HCT116 (cell line): Measurements from ENCODE around the gene KIRREL3. TPM values are rescaled to one million over a fixed set of nuclear protein-coding genes. Genes with fewer than 3 reads are reported as not detected.

Experiments
- ATAC-seq: fragments of 200-7000 bp; cut with Tn5 transposase; 2 replicates; pipeline ENCODE4 v1.9.1; 2020; ENCODE audit warnings: mild to moderate bottlenecking, moderate library complexity
- BruUV-seq: library from RNA; stranded (reverse); fragments of 400-500 nt; replicated peaks from 2 replicates; lab custom pipeline; 2021; lab: Mats Ljungman, UMichigan
- CTCF ChIA-PET: fragments of 300-600 bp; sonication (Branson Sonifier 250); formaldehyde crosslinking; loops from one replicate; lab custom pipeline; 2021; ENCODE audit warnings: antibody characterized with exemption; lab: Charles Lee
- POLR2A ChIA-PET: fragments of 300-600, 350-600 bp; sonication (Branson Sonifier 250); formaldehyde crosslinking; loops from one replicate; lab custom pipeline; 2021; ENCODE audit warnings: antibody characterized with exemption; lab: Charles Lee
- RAD21 ChIA-PET, 2 experiments: fragments of 300-600 bp; sonication (Branson Sonifier 250); formaldehyde crosslinking; loops; one replicate each; lab custom pipeline; 2023; ENCODE audit warnings: low total read pairs in 2 of 2; ENCODE audit not compliant: uncharacterized antibody in 2 of 2, unreplicated experiment in 2 of 2, low non-redundant PET in 1 of 2; lab: Charles Lee
- DNase-seq: peaks from one replicate; pipeline ENCODE4 v3.0.0-alpha.2; 2010; ENCODE audit warnings: low read depth, low spot score
- H2AFZ ChIP-seq: fragments of 200-600 bp; shearing (Covaris generic), sonication (generic); 2 replicates; pipeline ENCODE4 v1.6.1; 2017; ENCODE audit warnings: low read depth, mixed run types, mixed read lengths, antibody characterized with exemption, low read length; ENCODE audit not compliant: poor library complexity, severe bottlenecking
- H3K27ac ChIP-seq: 2 replicates; pipeline ENCODE4 v1.5.1; 2012; ENCODE audit warnings: low read depth, low read length
- H3K27me3 ChIP-seq: fragments of 200-600 bp; sonication (generic); 2 replicates; pipeline ENCODE4 v1.6.1; 2016; ENCODE audit warnings: mixed run types, low read length, mixed read lengths; ENCODE audit not compliant: insufficient read depth
- H3K36me3 ChIP-seq, 2 experiments: fragments of 200-500 bp in 1 of 2; fragments of 200-600 bp in 1 of 2; sonication (Bioruptor generic) in 1 of 2; sonication (generic) in 1 of 2; 2 replicates each; pipeline versions ENCODE4 v1.5.1 to v1.6.1; 2014 to 2016; ENCODE audit warnings: low read length in 2 of 2, inconsistent platforms in 1 of 2, mixed read lengths in 1 of 2, mixed run types in 1 of 2; ENCODE audit not compliant: insufficient read depth in 2 of 2, control insufficient read depth in 1 of 2
- H3K4me1 ChIP-seq, 2 experiments: fragments of 200-600 bp in 1 of 2; sonication (generic) in 1 of 2; 2 replicates each; pipeline versions ENCODE4 v1.5.1 to v1.6.1; 2012 to 2017; ENCODE audit warnings: low read length in 2 of 2, inconsistent platforms in 1 of 2, mild to moderate bottlenecking in 1 of 2, mixed read lengths in 1 of 2, mixed run types in 1 of 2, moderate library complexity in 1 of 2; ENCODE audit not compliant: insufficient read depth in 2 of 2, control insufficient read depth in 1 of 2
- H3K4me2 ChIP-seq: fragments of 200-600 bp; sonication (generic); 2 replicates; pipeline ENCODE4 v1.6.1; 2017; ENCODE audit warnings: mixed run types, low read length, mixed read lengths
- H3K4me3 ChIP-seq, 2 experiments: fragments of 200-600 bp in 1 of 2; sonication (generic) in 1 of 2; replicated peaks in 1 of 2; 2 replicates each; pipeline ENCODE4 v1.5.1; 2011 to 2016; ENCODE audit warnings: low read length in 2 of 2, control low read depth in 1 of 2, low read depth in 1 of 2, mild to moderate bottlenecking in 1 of 2, mixed read lengths in 1 of 2, mixed run types in 1 of 2
- H3K79me2 ChIP-seq: fragments of 200-600 bp; sonication (generic); 2 replicates; pipeline ENCODE4 v1.6.1; 2017; ENCODE audit warnings: mild to moderate bottlenecking, mixed run types, low read length, moderate library complexity, mixed read lengths; ENCODE audit not compliant: insufficient read depth
- H3K9ac ChIP-seq: fragments of 200-600 bp; sonication (generic); 2 replicates; pipeline ENCODE4 v1.6.1; 2016; ENCODE audit warnings: low read length, mixed read lengths
- H3K9me2 ChIP-seq: fragments of 200-600 bp; sonication (generic), shearing (Covaris generic); 2 replicates; pipeline ENCODE4 v1.6.1; 2017; ENCODE audit warnings: mixed run types, mild to moderate bottlenecking, moderate library complexity; ENCODE audit not compliant: insufficient read depth
- H3K9me3 ChIP-seq, 2 experiments: fragments of 200-500 bp in 1 of 2; fragments of 200-600 bp in 1 of 2; sonication (Bioruptor generic) in 1 of 2; sonication (generic) in 1 of 2; 2 replicates each; pipeline ENCODE4 v1.6.1; 2014 to 2017; ENCODE audit warnings: low read length in 2 of 2, mixed read lengths in 2 of 2, inconsistent platforms in 1 of 2, low read depth in 1 of 2, mild to moderate bottlenecking in 1 of 2, mixed run types in 1 of 2, moderate library complexity in 1 of 2; ENCODE audit not compliant: control insufficient read depth in 1 of 2, insufficient read depth in 1 of 2
- H4K20me1 ChIP-seq: fragments of 200-600 bp; sonication (generic), shearing (Covaris generic); 2 replicates; pipeline ENCODE4 v1.6.1; 2017; ENCODE audit warnings: mixed run types, mild to moderate bottlenecking, moderate library complexity; ENCODE audit not compliant: insufficient read depth
- CBX3 ChIP-seq: IDR thresholded peaks from 2 replicates; pipeline ENCODE4 v1.6.1; 2012; ENCODE audit warnings: low read depth
- ELF1 ChIP-seq: IDR thresholded peaks from 2 replicates; pipeline ENCODE4 v1.6.1; 2012; ENCODE audit warnings: low read depth, borderline replicate concordance
- EZH2phosphoT487 ChIP-seq: fragments of 200-600 bp; IDR thresholded peaks from 2 replicates; pipeline ENCODE4 v1.6.1; 2018; ENCODE audit warnings: antibody characterized with exemption, borderline replicate concordance
- JUND ChIP-seq: IDR thresholded peaks from 2 replicates; pipeline ENCODE4 v1.6.1; 2012
- POLR2AphosphoS5 ChIP-seq: IDR thresholded peaks from 2 replicates; pipeline ENCODE4 v1.6.1; 2011; ENCODE audit warnings: mild to moderate bottlenecking, low read depth, low read length, moderate library complexity
- RAD21 ChIP-seq: IDR thresholded peaks from 2 replicates; pipeline ENCODE4 v1.6.1; 2012; ENCODE audit warnings: low read depth, mild to moderate bottlenecking
- SIN3A ChIP-seq: IDR thresholded peaks from 2 replicates; pipeline ENCODE4 v1.6.1; 2012; ENCODE audit warnings: low read depth
- TCF7L2 ChIP-seq: IDR thresholded peaks from 2 replicates; pipeline ENCODE4 v1.7.0; 2011; ENCODE audit warnings: borderline replicate concordance, inconsistent platforms; ENCODE audit not compliant: insufficient read depth, insufficient read length; ENCODE audit errors: extremely low read depth
- YY1 ChIP-seq: IDR thresholded peaks from 2 replicates; pipeline ENCODE4 v1.6.1; 2011; ENCODE audit warnings: low read length, low read depth, moderate library complexity, mild to moderate bottlenecking; ENCODE audit not compliant: insufficient replicate concordance; ENCODE audit errors: extremely low read depth
- ZFX ChIP-seq: fragments of 450-650 bp; IDR thresholded peaks from 2 replicates; pipeline ENCODE4 v1.6.1; 2017
- intact Hi-C: fragments of 100-400 bp; cut with micrococcal nuclease; formaldehyde crosslinking; loops from 2 replicates; pipeline ENCODE4 v1.10.0; 2022
- total RNA-seq: library from RNA; stranded (reverse); gene quantifications from one replicate; pipeline ENCODE4 v1.2.1, GENCODE V29; 2021; ENCODE audit not compliant: unreplicated experiment
- TF ChIP-seq, protein P1 (sequence below): IDR thresholded peaks from 2 replicates; pipeline ENCODE4 v1.6.1; 2011; ENCODE audit warnings: mild to moderate bottlenecking, low read length, moderate library complexity; ENCODE audit not compliant: insufficient replicate concordance; ENCODE audit errors: extremely low read depth
- TF ChIP-seq, protein P2 (sequence below), 3 experiments: fragments of 200-600 bp in 1 of 3; sonication (generic) in 1 of 3; IDR thresholded peaks in 2 of 3; conservative IDR thresholded peaks in 1 of 3; 2 replicates each; pipeline ENCODE4 v1.5.1; 2012 to 2017; ENCODE audit warnings: low read depth in 2 of 3, low read length in 2 of 3, antibody characterized with exemption in 1 of 3, borderline replicate concordance in 1 of 3, control low read depth in 1 of 3, mild to moderate bottlenecking in 1 of 3, mixed read lengths in 1 of 3, mixed run types in 1 of 3, moderate library complexity in 1 of 3; ENCODE audit not compliant: insufficient read depth in 1 of 3
- TF ChIP-seq, protein P3 (sequence below): IDR thresholded peaks from 2 replicates; pipeline ENCODE4 v1.6.1; 2012
- TF ChIP-seq, protein P4 (sequence below): IDR thresholded peaks from 2 replicates; pipeline ENCODE4 v1.6.1; 2012; ENCODE audit warnings: low read depth

The KIRREL3 gene
- total RNA-seq, 1 experiment from 2014 or later = not detected

DNA sequence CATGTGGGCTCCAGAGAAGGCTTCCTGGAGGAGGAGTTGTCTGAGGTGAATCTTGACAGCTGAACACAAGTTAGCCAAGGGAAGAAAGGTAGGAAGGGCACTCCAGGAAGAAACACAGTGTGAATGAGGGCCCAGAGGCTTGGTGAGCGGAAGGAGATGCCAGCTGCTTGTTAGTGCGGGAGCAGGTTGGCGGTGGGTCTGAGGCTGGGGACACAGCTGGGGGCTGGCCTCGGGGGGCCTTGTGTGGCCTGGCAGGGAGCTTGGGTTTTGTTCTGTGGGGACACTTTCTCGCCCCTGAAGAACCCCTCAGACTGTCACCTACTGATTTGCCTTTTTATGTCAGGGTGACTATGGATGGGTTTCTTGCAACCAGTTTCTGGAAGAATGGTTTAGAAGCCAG is 485.1 kb downstream of the KIRREL3 start:
- Histone ChIP-seq H4K20me1 (no peaks in the 10 kb centered on the region), H3K36me3 (no peaks in the 10 kb centered on the region), H3K9me2 (no peaks in the 10 kb centered on the region), H3K4me3 (no peak overlapping the region)
- RAD21 ChIA-PET = no interaction called here
- DNase-seq = no peak
- no TSS peak for BruUV-seq
- TF ChIP-seq CBX3 (no peak), SIN3A (no peak), YY1 (no peak), ZFX (no peak), POLR2AphosphoS5 (no peak), EZH2phosphoT487 (no peak), RAD21 (no peak), ELF1 (no peak), TCF7L2 (no peak), JUND (no peak)
- TF ChIP-seq, protein P1, sequence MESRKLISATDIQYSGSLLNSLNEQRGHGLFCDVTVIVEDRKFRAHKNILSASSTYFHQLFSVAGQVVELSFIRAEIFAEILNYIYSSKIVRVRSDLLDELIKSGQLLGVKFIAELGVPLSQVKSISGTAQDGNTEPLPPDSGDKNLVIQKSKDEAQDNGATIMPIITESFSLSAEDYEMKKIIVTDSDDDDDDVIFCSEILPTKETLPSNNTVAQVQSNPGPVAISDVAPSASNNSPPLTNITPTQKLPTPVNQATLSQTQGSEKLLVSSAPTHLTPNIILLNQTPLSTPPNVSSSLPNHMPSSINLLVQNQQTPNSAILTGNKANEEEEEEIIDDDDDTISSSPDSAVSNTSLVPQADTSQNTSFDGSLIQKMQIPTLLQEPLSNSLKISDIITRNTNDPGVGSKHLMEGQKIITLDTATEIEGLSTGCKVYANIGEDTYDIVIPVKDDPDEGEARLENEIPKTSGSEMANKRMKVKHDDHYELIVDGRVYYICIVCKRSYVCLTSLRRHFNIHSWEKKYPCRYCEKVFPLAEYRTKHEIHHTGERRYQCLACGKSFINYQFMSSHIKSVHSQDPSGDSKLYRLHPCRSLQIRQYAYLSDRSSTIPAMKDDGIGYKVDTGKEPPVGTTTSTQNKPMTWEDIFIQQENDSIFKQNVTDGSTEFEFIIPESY = no peak
- TF ChIP-seq, protein P2, sequence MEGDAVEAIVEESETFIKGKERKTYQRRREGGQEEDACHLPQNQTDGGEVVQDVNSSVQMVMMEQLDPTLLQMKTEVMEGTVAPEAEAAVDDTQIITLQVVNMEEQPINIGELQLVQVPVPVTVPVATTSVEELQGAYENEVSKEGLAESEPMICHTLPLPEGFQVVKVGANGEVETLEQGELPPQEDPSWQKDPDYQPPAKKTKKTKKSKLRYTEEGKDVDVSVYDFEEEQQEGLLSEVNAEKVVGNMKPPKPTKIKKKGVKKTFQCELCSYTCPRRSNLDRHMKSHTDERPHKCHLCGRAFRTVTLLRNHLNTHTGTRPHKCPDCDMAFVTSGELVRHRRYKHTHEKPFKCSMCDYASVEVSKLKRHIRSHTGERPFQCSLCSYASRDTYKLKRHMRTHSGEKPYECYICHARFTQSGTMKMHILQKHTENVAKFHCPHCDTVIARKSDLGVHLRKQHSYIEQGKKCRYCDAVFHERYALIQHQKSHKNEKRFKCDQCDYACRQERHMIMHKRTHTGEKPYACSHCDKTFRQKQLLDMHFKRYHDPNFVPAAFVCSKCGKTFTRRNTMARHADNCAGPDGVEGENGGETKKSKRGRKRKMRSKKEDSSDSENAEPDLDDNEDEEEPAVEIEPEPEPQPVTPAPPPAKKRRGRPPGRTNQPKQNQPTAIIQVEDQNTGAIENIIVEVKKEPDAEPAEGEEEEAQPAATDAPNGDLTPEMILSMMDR (IDR thresholded peaks at IDR 0.05 in 2 of 3, conservative IDR thresholded peaks at IDR 0.05 in 1 of 3; ENCODE audit: borderline replicate concordance in 1 of 3, insufficient read depth in 1 of 3, low read depth in 2 of 3, low read length in 2 of 3) = no peak
- TF ChIP-seq, protein P3, sequence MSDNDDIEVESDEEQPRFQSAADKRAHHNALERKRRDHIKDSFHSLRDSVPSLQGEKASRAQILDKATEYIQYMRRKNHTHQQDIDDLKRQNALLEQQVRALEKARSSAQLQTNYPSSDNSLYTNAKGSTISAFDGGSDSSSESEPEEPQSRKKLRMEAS = no peak
- TF ChIP-seq, protein P4, sequence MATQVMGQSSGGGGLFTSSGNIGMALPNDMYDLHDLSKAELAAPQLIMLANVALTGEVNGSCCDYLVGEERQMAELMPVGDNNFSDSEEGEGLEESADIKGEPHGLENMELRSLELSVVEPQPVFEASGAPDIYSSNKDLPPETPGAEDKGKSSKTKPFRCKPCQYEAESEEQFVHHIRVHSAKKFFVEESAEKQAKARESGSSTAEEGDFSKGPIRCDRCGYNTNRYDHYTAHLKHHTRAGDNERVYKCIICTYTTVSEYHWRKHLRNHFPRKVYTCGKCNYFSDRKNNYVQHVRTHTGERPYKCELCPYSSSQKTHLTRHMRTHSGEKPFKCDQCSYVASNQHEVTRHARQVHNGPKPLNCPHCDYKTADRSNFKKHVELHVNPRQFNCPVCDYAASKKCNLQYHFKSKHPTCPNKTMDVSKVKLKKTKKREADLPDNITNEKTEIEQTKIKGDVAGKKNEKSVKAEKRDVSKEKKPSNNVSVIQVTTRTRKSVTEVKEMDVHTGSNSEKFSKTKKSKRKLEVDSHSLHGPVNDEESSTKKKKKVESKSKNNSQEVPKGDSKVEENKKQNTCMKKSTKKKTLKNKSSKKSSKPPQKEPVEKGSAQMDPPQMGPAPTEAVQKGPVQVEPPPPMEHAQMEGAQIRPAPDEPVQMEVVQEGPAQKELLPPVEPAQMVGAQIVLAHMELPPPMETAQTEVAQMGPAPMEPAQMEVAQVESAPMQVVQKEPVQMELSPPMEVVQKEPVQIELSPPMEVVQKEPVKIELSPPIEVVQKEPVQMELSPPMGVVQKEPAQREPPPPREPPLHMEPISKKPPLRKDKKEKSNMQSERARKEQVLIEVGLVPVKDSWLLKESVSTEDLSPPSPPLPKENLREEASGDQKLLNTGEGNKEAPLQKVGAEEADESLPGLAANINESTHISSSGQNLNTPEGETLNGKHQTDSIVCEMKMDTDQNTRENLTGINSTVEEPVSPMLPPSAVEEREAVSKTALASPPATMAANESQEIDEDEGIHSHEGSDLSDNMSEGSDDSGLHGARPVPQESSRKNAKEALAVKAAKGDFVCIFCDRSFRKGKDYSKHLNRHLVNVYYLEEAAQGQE = no peak
- TF ChIP-seq, all 23 proteins: peak for 0
- ATAC-seq = no peak
- Histone ChIP-seq H3K4me1 (no peaks in the 10 kb centered on the region), H3K9me3 (no peaks in the 10 kb centered on the region), H3K27me3 (peaks cover 41% of the 10 kb centered on the region), H3K9ac (no peak overlapping the region), H2AFZ (no peak overlapping the region), H3K79me2 (no peaks in the 10 kb centered on the region), H3K4me2 (no peak overlapping the region), H3K27ac (no peak overlapping the region)
- ChIA-PET POLR2A (no interaction called here), CTCF (interaction anchor here (1.1 kb wide), 1 partner anchor 34 kb away, joined by 3 read pairs; no protein-coding TSS in a partner anchor)
- intact Hi-C loops = no loop called here
